ENCODE data around the gene NFASC.

DNA sequence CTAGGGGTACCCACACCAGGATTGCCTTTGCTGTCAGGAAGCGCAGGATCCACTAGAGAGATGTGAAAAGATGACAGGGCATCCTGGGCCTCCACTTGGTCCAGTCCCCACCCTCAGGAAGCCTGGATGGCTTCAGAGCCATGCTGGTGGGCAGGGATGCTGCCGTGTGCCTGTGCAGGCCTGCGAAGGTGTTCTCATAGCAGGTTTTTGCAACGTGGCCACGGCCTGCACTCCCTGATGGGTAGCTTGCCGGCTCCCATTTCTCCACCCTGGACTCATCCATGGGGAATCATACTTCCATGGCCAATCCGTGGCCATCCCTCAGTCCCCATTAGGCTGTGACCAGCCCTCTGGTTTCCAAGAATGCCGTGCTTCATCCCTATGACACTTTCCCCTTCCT lies 138.2 kb downstream of the NFASC start:
- TF ChIP-seq, protein P1, sequence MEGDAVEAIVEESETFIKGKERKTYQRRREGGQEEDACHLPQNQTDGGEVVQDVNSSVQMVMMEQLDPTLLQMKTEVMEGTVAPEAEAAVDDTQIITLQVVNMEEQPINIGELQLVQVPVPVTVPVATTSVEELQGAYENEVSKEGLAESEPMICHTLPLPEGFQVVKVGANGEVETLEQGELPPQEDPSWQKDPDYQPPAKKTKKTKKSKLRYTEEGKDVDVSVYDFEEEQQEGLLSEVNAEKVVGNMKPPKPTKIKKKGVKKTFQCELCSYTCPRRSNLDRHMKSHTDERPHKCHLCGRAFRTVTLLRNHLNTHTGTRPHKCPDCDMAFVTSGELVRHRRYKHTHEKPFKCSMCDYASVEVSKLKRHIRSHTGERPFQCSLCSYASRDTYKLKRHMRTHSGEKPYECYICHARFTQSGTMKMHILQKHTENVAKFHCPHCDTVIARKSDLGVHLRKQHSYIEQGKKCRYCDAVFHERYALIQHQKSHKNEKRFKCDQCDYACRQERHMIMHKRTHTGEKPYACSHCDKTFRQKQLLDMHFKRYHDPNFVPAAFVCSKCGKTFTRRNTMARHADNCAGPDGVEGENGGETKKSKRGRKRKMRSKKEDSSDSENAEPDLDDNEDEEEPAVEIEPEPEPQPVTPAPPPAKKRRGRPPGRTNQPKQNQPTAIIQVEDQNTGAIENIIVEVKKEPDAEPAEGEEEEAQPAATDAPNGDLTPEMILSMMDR (IDR thresholded peaks at IDR 0.05), result no peak
- TF ChIP-seq SIN3A (IDR thresholded peaks at IDR 0.05; ENCODE audit: borderline replicate concordance, insufficient read depth, low read depth, low read length) (no peak), POLR2AphosphoS5 (IDR thresholded peaks at IDR 0.05; ENCODE audit: low read depth, low read length) (no peak)
